SK-N-SH (cell line): ENCODE results near the gene BARHL2. TPM values are rescaled to one million over a fixed set of nuclear protein-coding genes. Genes with fewer than 3 reads are reported as not detected.

Experiments used
- CTCF ChIA-PET: fragments of 300-600, 350-600 bp; formaldehyde crosslinking; extraction: SDS; loops from one replicate; lab custom pipeline; 2021; lab: Yijun Ruan, JAX
- POLR2A ChIA-PET: fragments of 350-600 bp; sonication (Branson Sonifier 250); formaldehyde crosslinking; extraction: SDS; loops from one replicate; lab custom pipeline; 2020; ENCODE audit warnings: antibody characterized with exemption, inconsistent platforms; lab: Yijun Ruan, JAX
- DNase-seq: peaks from one replicate; pipeline ENCODE4 v3.0.0; 2012
- H2AFZ ChIP-seq: fragments of 200-600 bp; sonication (generic); 2 replicates; pipeline ENCODE4 v1.8.1; 2016; ENCODE audit warnings: antibody characterized with exemption, mild to moderate bottlenecking, low read depth
- H3F3A ChIP-seq: fragments of 200-600 bp; sonication (generic); replicated peaks from 2 replicates; pipeline ENCODE3; 2016; ENCODE audit warnings: antibody characterized with exemption, mild to moderate bottlenecking; ENCODE audit not compliant: insufficient read depth
- H3K27ac ChIP-seq, 2 experiments: fragments of 200-500 bp in 1 of 2; fragments of 200-600 bp in 1 of 2; sonication (Bioruptor generic) in 1 of 2; sonication (generic), shearing (Covaris generic) in 1 of 2; 2 replicates each; pipeline versions ENCODE4 v1.5.1 to v1.6.1; 2014 to 2016; ENCODE audit warnings: low read depth in 2 of 2, inconsistent platforms in 1 of 2, low read length in 1 of 2, mild to moderate bottlenecking in 1 of 2, mixed read lengths in 1 of 2
- H3K27me3 ChIP-seq: fragments of 200-600 bp; sonication (generic), shearing (Covaris generic); 2 replicates; pipeline ENCODE4 v1.6.1; 2016; ENCODE audit warnings: mixed run types; ENCODE audit not compliant: insufficient read depth
- H3K36me3 ChIP-seq, 2 experiments: fragments of 200-500 bp in 1 of 2; fragments of 200-600 bp in 1 of 2; sonication (Bioruptor generic) in 1 of 2; sonication (generic) in 1 of 2; replicated peaks in 1 of 2; 2 replicates each; pipeline versions ENCODE3 to v1.5.1; 2014 to 2016; ENCODE audit warnings: low read length in 1 of 2, mild to moderate bottlenecking in 1 of 2; ENCODE audit not compliant: insufficient read depth in 2 of 2, control insufficient read depth in 1 of 2
- H3K4me1 ChIP-seq, 2 experiments: fragments of 200-500 bp in 1 of 2; fragments of 200-600 bp in 1 of 2; sonication (Bioruptor generic) in 1 of 2; sonication (generic), shearing (Covaris generic) in 1 of 2; 2 replicates each; pipeline versions ENCODE4 v1.5.1 to v1.6.1; 2014 to 2016; ENCODE audit warnings: low read depth in 1 of 2, low read length in 1 of 2, mixed run types in 1 of 2; ENCODE audit not compliant: insufficient read depth in 2 of 2, control insufficient read depth in 1 of 2
- H3K4me2 ChIP-seq: fragments of 200-600 bp; sonication (generic), shearing (Covaris generic); 2 replicates; pipeline ENCODE4 v1.6.1; 2017; ENCODE audit warnings: mixed run types
- H3K4me3 ChIP-seq, 2 experiments: fragments of 200-500 bp in 1 of 2; fragments of 200-600 bp in 1 of 2; sonication (Bioruptor generic) in 1 of 2; sonication (generic), shearing (Covaris generic) in 1 of 2; 2 replicates each; pipeline versions ENCODE4 v1.5.1 to v1.8.1; 2014 to 2016; ENCODE audit warnings: low read depth in 2 of 2, inconsistent platforms in 1 of 2, low read length in 1 of 2, mild to moderate bottlenecking in 1 of 2, mixed read lengths in 1 of 2, moderate library complexity in 1 of 2
- H3K79me2 ChIP-seq: fragments of 200-600 bp; sonication (generic); 2 replicates; pipeline ENCODE4 v1.8.1; 2017; ENCODE audit warnings: mild to moderate bottlenecking; ENCODE audit not compliant: insufficient read depth
- H3K9ac ChIP-seq: fragments of 200-600 bp; sonication (generic); 2 replicates; pipeline ENCODE4 v1.6.1; 2017; ENCODE audit warnings: mixed run types
- H3K9me2 ChIP-seq: fragments of 200-600 bp; sonication (generic); 2 replicates; pipeline ENCODE4 v1.6.1; 2017; ENCODE audit warnings: mixed run types
- H3K9me3 ChIP-seq: fragments of 200-600 bp; sonication (generic); 2 replicates; pipeline ENCODE4 v1.6.1; 2017; ENCODE audit warnings: mixed run types, mild to moderate bottlenecking, moderate library complexity
- H4K20me1 ChIP-seq: fragments of 200-600 bp; sonication (generic); 2 replicates; pipeline ENCODE4 v1.6.1; 2017; ENCODE audit warnings: mild to moderate bottlenecking, mixed run types; ENCODE audit not compliant: insufficient read depth
- EP300 ChIP-seq, 2 experiments: IDR thresholded peaks; 2 replicates each; pipeline versions ENCODE4 v1.4.0 to v1.6.1; 2012; ENCODE audit warnings: borderline replicate concordance in 1 of 2, low read depth in 1 of 2, low read length in 1 of 2
- EZH2phosphoT487 ChIP-seq: fragments of 200-600 bp; sonication (generic); IDR thresholded peaks from 2 replicates; pipeline ENCODE4 v1.6.1; 2017; ENCODE audit warnings: low read depth, mixed run types, mild to moderate bottlenecking, antibody characterized with exemption, moderate library complexity, borderline replicate concordance
- IRF3 ChIP-seq: fragments of 150-350 bp; IDR thresholded peaks from 2 replicates; pipeline ENCODE4 v1.6.1; 2016; ENCODE audit warnings: mild to moderate bottlenecking, low read depth, low read length
- JUND ChIP-seq: IDR thresholded peaks from 2 replicates; pipeline ENCODE4 v1.4.0; 2012
- NRF1 ChIP-seq: IDR thresholded peaks from 2 replicates; pipeline ENCODE4 v1.6.1; 2012; ENCODE audit warnings: low read depth, mild to moderate bottlenecking, low read length
- RAD21 ChIP-seq: IDR thresholded peaks from 2 replicates; pipeline ENCODE4 v1.6.1; 2012; ENCODE audit warnings: mild to moderate bottlenecking, low read length
- RCOR1 ChIP-seq: fragments of 150-350 bp; IDR thresholded peaks from 2 replicates; pipeline ENCODE4 v1.6.1; 2017; ENCODE audit warnings: antibody characterized with exemption, low read length
- RXRA ChIP-seq: IDR thresholded peaks from 2 replicates; pipeline ENCODE4 v1.4.0; 2012; ENCODE audit warnings: low read depth, mild to moderate bottlenecking, borderline replicate concordance
- SMC3 ChIP-seq: IDR thresholded peaks from 2 replicates; pipeline ENCODE4 v1.6.1; 2012; ENCODE audit warnings: low read depth, low read length, improper control_type of control experiment
- YY1 ChIP-seq: IDR thresholded peaks from 2 replicates; pipeline ENCODE4 v1.4.0; 2012; ENCODE audit warnings: low read depth, mild to moderate bottlenecking
- WGBS: methylation state at CpG from one replicate; pipeline ENCODE4 v1.1.6; 2017; ENCODE audit warnings: low lambda C conversion rate; 5-methylcytosine and 5-hydroxymethylcytosine counted together
- polyA plus RNA-seq, 3 experiments: library from polyadenylated mRNA; depleted of rRNA; stranded (reverse); fragments of >200 nt; gene quantifications; 2 replicates each; pipeline ENCODE4 v1.2.3, GENCODE V29; 2012
- TF ChIP-seq, protein P1 (sequence below): IDR thresholded peaks from 2 replicates; pipeline ENCODE4 v1.6.1; 2012; ENCODE audit warnings: mild to moderate bottlenecking, low read depth, low read length, moderate library complexity

The BARHL2 gene
- not detected in 2 replicates for polyA plus RNA-seq (2012; rRNA removed)
- polyA plus RNA-seq (2012; cell fraction: cytosol; rRNA removed) = not detected in 2 replicates
- not detected in 2 replicates for polyA plus RNA-seq (2012; cell fraction: nucleus; rRNA removed)

- 5% methylated on average over 38 of the region's 58 CpGs for WGBS
- Histone ChIP-seq H3K27ac (no peak within 1 kb of the TSS), H4K20me1 (no peaks in the 10 kb centered on the region), H3K4me2 (peak within 1 kb of the TSS; percentile 70), H3F3A (peaks cover 5% of the 10 kb centered on the region), H3K9ac (no peak within 1 kb of the TSS), H3K4me3 (peak within 1 kb of the TSS; percentile 13 to 34; a peak in 3 of 4 replicates), H3K9me3 (no peaks in the 10 kb centered on the region), H3K9me2 (no peaks in the 10 kb centered on the region), H3K36me3 (no peaks in the 10 kb centered on the region), H3K79me2 (no peaks in the 10 kb centered on the region), H3K4me1 (peaks cover 0 to 2% of the 10 kb centered on the region in 2 experiments; a peak in 2 of 4 replicates), H3K27me3 (peaks cover 89% of the 10 kb centered on the region), H2AFZ (peak within 1 kb of the TSS; percentile 58; the same call in 1 of the 2 replicates)
- no peak for DNase-seq
- TF ChIP-seq RXRA (no peak), EP300 (IDR thresholded peaks at IDR 0.05; ENCODE audit: borderline replicate concordance in 1 of 2, low read depth in 1 of 2, low read length in 1 of 2) (no peak), EZH2phosphoT487 (peak; percentile 96; the same call in 1 of the 2 replicates), SMC3 (no peak)
- CTCF ChIA-PET = interaction anchor here (0.6 to 1.1 kb wide), 7 partner anchors 9 to 809 kb away, joined by 3 to 4 read pairs (median 3); no protein-coding TSS in a partner anchor
- POLR2A ChIA-PET = no interaction called here
Observed at GRCh38 chr1:90716552-90717355, at the start of gene BARHL2. TSS of gene BARHL2 (minus strand) at chr1:90717302. CDS start at chr1:90717195, 107 bp downstream.

GRCh38 chr1:90763930-90764329 lies 46.8 kb upstream of the BARHL2 start:
- Histone ChIP-seq H3K9ac (no peak overlapping the region), H3K9me2 (no peaks in the 10 kb centered on the region), H3K4me2 (no peak overlapping the region), H4K20me1 (no peaks in the 10 kb centered on the region), H3K79me2 (no peaks in the 10 kb centered on the region), H3K4me1 (no peaks in the 10 kb centered on the region), H3F3A (no peaks in the 10 kb centered on the region), H2AFZ (no peak overlapping the region), H3K9me3 (no peaks in the 10 kb centered on the region), H3K27me3 (no peaks in the 10 kb centered on the region; the same call in 1 of the 2 replicates), H3K36me3 (no peaks in the 10 kb centered on the region), H3K4me3 (no peak overlapping the region), H3K27ac (no peak overlapping the region)
- WGBS = 2% methylated on average over 6 of the region's 6 CpGs
- TF ChIP-seq RAD21 (no peak), NRF1 (no peak), RCOR1 (no peak), IRF3 (no peak), EP300 (IDR thresholded peaks at IDR 0.05; ENCODE audit: borderline replicate concordance in 1 of 2, low read depth in 1 of 2, low read length in 1 of 2) (no peak), YY1 (no peak), JUND (no peak)
- TF ChIP-seq, protein P1, sequence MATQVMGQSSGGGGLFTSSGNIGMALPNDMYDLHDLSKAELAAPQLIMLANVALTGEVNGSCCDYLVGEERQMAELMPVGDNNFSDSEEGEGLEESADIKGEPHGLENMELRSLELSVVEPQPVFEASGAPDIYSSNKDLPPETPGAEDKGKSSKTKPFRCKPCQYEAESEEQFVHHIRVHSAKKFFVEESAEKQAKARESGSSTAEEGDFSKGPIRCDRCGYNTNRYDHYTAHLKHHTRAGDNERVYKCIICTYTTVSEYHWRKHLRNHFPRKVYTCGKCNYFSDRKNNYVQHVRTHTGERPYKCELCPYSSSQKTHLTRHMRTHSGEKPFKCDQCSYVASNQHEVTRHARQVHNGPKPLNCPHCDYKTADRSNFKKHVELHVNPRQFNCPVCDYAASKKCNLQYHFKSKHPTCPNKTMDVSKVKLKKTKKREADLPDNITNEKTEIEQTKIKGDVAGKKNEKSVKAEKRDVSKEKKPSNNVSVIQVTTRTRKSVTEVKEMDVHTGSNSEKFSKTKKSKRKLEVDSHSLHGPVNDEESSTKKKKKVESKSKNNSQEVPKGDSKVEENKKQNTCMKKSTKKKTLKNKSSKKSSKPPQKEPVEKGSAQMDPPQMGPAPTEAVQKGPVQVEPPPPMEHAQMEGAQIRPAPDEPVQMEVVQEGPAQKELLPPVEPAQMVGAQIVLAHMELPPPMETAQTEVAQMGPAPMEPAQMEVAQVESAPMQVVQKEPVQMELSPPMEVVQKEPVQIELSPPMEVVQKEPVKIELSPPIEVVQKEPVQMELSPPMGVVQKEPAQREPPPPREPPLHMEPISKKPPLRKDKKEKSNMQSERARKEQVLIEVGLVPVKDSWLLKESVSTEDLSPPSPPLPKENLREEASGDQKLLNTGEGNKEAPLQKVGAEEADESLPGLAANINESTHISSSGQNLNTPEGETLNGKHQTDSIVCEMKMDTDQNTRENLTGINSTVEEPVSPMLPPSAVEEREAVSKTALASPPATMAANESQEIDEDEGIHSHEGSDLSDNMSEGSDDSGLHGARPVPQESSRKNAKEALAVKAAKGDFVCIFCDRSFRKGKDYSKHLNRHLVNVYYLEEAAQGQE = no peak
- POLR2A ChIA-PET = no interaction called here
- CTCF ChIA-PET = no interaction called here
- DNase-seq = no peak
